ENCODE data around the gene TGFA.

TGFA gene

DNA sequence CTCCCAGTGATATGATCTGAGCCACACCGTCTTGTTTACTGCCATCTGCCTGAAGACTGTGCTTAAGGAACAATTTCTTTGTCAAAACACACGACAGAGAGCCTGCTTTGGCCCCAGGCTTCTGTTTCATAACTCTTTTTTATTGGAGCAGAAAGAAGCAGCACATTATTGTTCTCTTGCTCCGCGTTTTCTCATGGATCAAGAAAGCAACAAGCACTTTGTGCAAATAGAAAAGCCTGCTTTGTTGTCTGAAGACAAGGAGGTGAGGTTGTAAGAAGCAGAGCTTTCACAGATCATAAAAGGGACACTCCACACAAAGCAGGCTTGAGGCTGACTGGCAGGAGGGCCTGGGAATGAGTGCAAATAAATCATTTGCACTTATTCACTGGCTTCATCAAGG, 133.5 kb downstream of the TGFA start:
- peak in 3 of 51 donors; percentile 2 to 38 (median 4) for DNase-seq

DNA sequence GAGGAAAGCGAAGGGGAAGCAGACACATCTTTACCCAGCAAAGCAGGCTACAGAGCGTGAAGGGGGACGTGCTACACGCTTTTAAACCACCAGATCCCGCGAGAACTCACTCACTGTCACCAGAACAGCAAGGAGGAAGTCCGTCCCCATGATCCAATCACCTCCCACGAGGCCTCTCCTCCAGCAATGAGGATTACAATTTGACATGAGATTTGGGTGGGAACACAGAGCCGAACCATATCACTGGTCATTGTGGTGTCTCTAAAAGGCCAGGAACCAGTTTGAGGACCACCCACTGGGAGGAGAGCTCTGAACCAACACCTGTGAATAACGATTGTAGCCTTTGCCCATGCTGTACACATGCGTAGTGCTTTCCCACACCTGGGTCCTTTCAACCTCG, 135.1 kb downstream of the TGFA start:
- DNase-seq, result no peak

DNA sequence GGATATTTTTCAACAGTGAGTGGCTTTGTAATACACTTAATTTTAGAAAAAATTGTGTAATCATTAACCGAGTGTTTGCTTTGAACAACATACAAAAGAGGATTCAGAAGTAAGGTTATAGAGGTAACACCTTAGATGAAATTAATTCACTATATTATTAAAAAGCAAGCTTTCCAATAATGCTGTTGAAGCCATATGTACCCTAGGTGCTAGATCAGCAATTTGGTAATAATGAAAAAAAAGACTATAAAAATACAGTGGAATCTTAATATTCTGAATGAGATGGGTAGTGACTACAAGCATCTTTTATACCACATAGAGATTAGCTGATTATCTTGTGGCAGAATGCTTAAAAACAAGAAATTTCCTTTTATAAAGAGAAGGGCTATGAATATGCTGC, 136.6 kb downstream of the TGFA start:
- DNase-seq, result no peak

DNA sequence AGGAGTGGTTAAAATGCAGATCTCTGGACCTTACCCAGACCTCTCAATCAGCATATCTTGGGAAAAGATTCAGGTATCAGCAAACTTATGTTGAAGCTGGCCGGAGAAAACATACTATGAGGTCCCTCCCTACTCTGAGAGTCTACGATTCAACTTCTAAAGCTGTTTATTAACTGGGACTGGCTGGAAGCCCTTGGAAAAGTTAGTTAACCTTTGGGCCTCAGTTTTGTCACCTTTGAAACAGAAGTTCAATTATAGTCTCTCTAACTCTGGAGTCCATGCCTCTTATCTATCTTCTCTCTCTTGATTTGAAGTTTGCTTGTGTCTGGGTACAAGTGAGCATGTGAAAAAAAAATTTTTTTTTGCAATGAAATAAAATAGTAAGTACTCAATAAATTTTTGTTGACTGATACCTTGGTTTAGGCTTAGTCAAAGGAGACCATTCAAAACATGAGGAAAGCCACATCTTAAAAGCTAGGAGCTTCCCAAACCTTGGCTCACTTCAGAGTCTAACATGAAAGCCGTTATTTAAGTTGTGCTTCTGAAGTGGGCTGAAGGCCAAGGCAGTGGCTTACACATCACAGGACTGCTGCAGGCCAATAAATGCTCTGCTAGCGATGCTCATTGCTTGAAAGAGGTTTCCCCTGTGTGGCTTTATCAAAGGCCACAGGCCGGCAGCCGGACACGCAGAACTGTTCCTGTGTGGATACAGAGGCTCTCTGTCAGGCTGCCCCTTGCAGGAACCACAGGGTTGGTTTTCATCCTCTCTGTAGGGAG, 141.1 kb downstream of the TGFA start:
- peak in 2 of 51 donors; percentile 4 to 32 for DNase-seq

DNA sequence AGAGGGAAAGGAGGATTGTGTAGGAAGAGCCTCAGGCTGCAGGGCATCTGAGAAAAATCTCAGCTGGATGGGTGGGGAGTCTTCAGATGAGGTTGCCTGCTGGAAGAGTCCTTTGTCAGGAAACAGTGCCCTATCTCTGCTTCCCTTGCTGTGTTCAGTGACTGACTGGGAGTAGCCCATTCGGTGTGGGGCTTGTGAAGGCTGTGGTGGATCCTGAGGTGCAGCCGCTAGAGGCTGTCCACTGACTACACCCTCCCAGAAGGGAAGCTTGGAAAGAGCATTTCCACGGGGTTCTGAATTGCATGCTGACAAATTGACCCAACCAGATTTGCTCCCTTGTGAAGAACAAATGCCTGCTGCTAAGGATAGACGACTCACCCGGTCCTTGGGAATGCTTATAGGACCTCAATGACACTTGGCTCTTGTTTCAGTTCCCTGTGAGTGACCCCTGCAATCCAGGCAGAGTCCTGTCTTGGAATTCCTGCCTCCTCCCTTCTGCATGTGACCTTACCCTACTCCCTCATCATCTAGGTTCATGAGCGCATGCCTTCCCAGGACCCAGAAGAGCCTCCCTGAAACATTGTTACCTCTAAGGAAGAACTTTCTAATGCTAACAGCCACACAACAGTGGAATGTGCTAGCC, 142.0 kb downstream of the TGFA start:
- no peak for DNase-seq

DNA sequence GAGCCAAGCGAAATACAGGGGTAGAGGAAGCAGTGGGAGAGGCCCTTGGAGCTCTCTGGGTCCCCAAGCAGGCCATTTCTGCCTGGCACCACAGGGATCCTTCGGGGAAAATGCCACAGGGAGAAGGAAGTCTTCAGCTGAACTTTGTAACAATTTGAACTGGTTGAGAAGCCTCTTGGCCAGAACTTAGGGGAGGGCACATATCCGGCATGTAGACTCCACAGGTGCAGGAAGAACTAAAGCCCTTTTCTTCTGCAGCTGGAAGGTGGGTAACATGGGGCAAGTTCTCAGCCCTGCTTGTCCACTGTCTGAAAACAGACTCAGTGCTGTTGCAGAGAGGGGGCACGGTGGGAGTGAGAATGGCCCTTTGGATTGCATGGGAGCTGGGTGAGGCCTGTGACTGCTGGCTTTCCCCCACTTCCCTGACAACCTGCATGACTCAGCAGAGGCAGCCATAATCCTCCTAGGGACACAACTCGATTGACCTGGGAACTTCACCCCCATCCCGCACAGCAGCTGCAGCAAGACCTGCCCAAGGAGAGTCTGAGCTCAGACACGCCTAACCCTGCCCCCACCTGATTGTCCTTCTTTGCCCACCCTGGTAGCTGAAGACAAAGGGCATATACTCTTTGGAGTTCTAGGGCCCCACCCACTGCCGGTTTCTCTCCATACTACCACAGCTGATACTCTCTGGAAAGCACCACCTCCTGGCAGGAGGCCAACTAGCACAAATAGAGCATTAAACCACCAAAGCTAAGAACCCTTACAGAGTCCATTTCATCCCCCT, 150.2 kb downstream of the TGFA start:
- no peak for DNase-seq

DNA sequence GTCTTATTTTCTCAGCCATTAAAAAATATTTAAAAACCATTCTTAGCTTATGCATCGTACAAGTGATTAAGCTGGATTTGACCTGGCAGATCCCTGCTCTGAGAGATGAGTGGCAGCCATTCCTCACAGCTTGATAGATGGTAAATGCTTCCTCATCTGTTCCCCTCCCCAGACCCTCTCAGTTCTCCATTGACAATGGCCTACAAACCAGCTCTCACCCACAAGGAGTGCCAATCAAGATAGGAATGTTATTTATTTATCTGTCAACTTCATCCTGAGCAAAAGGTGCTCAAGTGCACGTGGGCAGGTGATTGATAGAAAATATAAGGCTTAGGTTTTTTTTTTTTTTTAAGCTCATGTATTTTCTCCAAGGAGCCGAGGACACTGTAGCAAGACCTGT, 153.1 kb downstream of the TGFA start:
- no peak for DNase-seq

DNA sequence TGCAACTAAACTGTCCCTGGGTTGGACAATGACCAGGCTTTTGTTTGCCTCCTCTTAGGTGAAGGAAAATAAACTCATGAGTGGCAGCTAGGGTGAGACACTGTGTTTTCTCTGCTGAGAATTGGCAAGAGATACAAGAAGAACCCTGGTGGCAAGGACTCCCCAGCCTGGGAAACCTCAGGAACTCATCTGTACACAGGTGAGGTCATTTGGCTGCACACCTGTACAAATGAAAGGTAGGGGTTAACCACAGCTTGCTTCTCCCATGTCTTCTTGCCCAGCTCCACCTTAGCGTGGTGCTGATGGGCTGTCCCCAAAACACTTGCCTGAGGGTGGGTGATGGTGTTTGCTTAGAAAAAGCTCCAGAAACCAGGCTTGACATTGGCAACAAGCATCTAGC, 154.6 kb downstream of the TGFA start:
- no peak for DNase-seq

Measured in hypothalamus (tissue), 51 donors.